GM19468 (cell line): ENCODE results near the gene NFE2L2.
"Not testable (repeated sequence)": the region's sequence is repeated elsewhere in the genome, so short reads cannot be mapped to it uniquely, and the experiment has no call there.

Experiments
- ATAC-seq: cut with Tn5 transposase; IDR thresholded peaks from one replicate; pipeline ENCODE4 v1.9.1; 2021; ENCODE audit warnings: mild to moderate bottlenecking, moderate library complexity, moderate number of reproducible peaks; ENCODE audit not compliant: unreplicated experiment; ENCODE audit errors: extremely low read depth

NFE2L2 gene

GRCh38 chr2:177282181-177282641, 17.7 kb upstream of the NFE2L2 start:
- no peak for ATAC-seq

- ATAC-seq: no peak
Measured at GRCh38 chr2:177281400-177282180, 17.1 kb upstream of the NFE2L2 start.

GRCh38 chr2:177279847-177280246, 15.3 kb upstream of the NFE2L2 start:
- no peak for ATAC-seq

- no peak for ATAC-seq
Measured at GRCh38 chr2:177275743-177276055, 11.2 kb upstream of the NFE2L2 start.

GRCh38 chr2:177275040-177275742, 10.7 kb upstream of the NFE2L2 start:
- no peak for ATAC-seq

- no peak for ATAC-seq
Measured at GRCh38 chr2:177273408-177273807, 8.9 kb upstream of the NFE2L2 start.

- ATAC-seq: no peak
Measured at GRCh38 chr2:177272765-177273164, 8.2 kb upstream of the NFE2L2 start.

GRCh38 chr2:177271981-177272666, 7.6 kb upstream of the NFE2L2 start:
- ATAC-seq: no peak

GRCh38 chr2:177270531-177270930, 6.0 kb upstream of the NFE2L2 start:
- ATAC-seq: no peak

GRCh38 chr2:177268901-177269300, 4.4 kb upstream of the NFE2L2 start:
- no peak for ATAC-seq

GRCh38 chr2:177268187-177268871, 3.8 kb upstream of the NFE2L2 start:
- no peak for ATAC-seq

- ATAC-seq: not testable (repeated sequence)
Measured at GRCh38 chr2:177266955-177267354, 2.4 kb upstream of the NFE2L2 start.

- ATAC-seq: no peak
Measured at GRCh38 chr2:177265824-177266817, 1.6 kb upstream of the NFE2L2 start.

- ATAC-seq: peak; percentile 2
Measured at GRCh38 chr2:177264209-177264692, 276 bp downstream of the NFE2L2 start.

GRCh38 chr2:177263451-177264208, 897 bp downstream of the NFE2L2 start:
- peak; percentile 23 for ATAC-seq

GRCh38 chr2:177262958-177263450, 1.5 kb downstream of the NFE2L2 start:
- no peak for ATAC-seq

GRCh38 chr2:177262092-177262491, 2.4 kb downstream of the NFE2L2 start:
- no peak for ATAC-seq
